ENCODE data around the gene COX7C.

COX7C gene

GRCh38 chr5:86572825-86573517, 44.8 kb upstream of the COX7C start:
- Histone ChIP-seq H3K79me2 (ENCODE audit: insufficient read depth, low read length) (no peaks in the 10 kb centered on the region), H3K4me2 (ENCODE audit: low read depth, low read length, poor library complexity, severe bottlenecking) (no peak overlapping the region), H3K9me2 (replicated peaks; ENCODE audit: low read depth, low read length) (no peaks in the 10 kb centered on the region), H3K27me3 (ENCODE audit: insufficient read depth, low read length, poor library complexity, severe bottlenecking) (no peaks in the 10 kb centered on the region), H3K36me3 (ENCODE audit: insufficient read depth, low read length) (no peaks in the 10 kb centered on the region), H3K9me3 (ENCODE audit: insufficient read depth, low read depth, low read length) (no peaks in the 10 kb centered on the region; the same call in 1 of the 2 replicates), H3K4me1 (ENCODE audit: insufficient read depth, low read length, poor library complexity, severe bottlenecking) (peaks cover 6% of the 10 kb centered on the region), H3F3A (ENCODE audit: low read depth) (no peaks in the 10 kb centered on the region), H3K9ac (ENCODE audit: low read depth, low read length, poor library complexity, severe bottlenecking) (no peak overlapping the region), H2AFZ (ENCODE audit: low read length) (peak overlapping the region; percentile 53; the same call in 1 of the 2 replicates), H4K20me1 (ENCODE audit: insufficient read depth, low read length, poor library complexity, severe bottlenecking) (no peaks in the 10 kb centered on the region), H3K4me3 (ENCODE audit: low read length, poor library complexity, severe bottlenecking) (no peak overlapping the region)
- TF ChIP-seq EZH2phosphoT487 (IDR thresholded peaks at IDR 0.05; ENCODE audit: borderline replicate concordance) = no peak
- TF ChIP-seq CTCF (conservative IDR thresholded peaks at IDR 0.05; ENCODE audit: low read length) = no peak

GRCh38 chr5:86579502-86579901, 38.2 kb upstream of the COX7C start:
- Histone ChIP-seq H3F3A (ENCODE audit: low read depth) (no peaks in the 10 kb centered on the region), H2AFZ (ENCODE audit: low read length) (no peak overlapping the region), H3K79me2 (ENCODE audit: insufficient read depth, low read length) (no peaks in the 10 kb centered on the region), H3K36me3 (ENCODE audit: insufficient read depth, low read length) (no peaks in the 10 kb centered on the region), H3K9ac (ENCODE audit: low read depth, low read length, poor library complexity, severe bottlenecking) (no peak overlapping the region), H3K4me1 (ENCODE audit: insufficient read depth, low read length, poor library complexity, severe bottlenecking) (no peaks in the 10 kb centered on the region), H3K4me3 (ENCODE audit: low read length, poor library complexity, severe bottlenecking) (no peak overlapping the region), H3K9me2 (replicated peaks; ENCODE audit: low read depth, low read length) (no peaks in the 10 kb centered on the region), H3K9me3 (ENCODE audit: insufficient read depth, low read depth, low read length) (no peaks in the 10 kb centered on the region), H3K4me2 (ENCODE audit: low read depth, low read length, poor library complexity, severe bottlenecking) (no peak overlapping the region), H3K27me3 (ENCODE audit: insufficient read depth, low read length, poor library complexity, severe bottlenecking) (no peaks in the 10 kb centered on the region), H4K20me1 (ENCODE audit: insufficient read depth, low read length, poor library complexity, severe bottlenecking) (no peaks in the 10 kb centered on the region)
- TF ChIP-seq EZH2phosphoT487 (IDR thresholded peaks at IDR 0.05; ENCODE audit: borderline replicate concordance) (no peak), CTCF (conservative IDR thresholded peaks at IDR 0.05; ENCODE audit: low read length) (no peak)

- H2AFZ ChIP-seq (ENCODE audit: low read length) = peak overlapping the region; percentile 9; the same call in 1 of the 2 replicates
- 0 out of 2 replicates have a peak, but pooled peaks cover 3% of the 10 kb centered on the region for H3F3A ChIP-seq (ENCODE audit: low read depth)
- H3K4me3 ChIP-seq (ENCODE audit: low read length, poor library complexity, severe bottlenecking) = no peak overlapping the region
These were observed 21.3 kb upstream of the COX7C start for GRCh38 chr5:86596476-86596875.

More at GRCh38 chr5:86596476-86596875, 21.3 kb upstream of the COX7C start:
- Histone ChIP-seq H3K9ac (ENCODE audit: low read depth, low read length, poor library complexity, severe bottlenecking) (no peak overlapping the region), H3K9me3 (ENCODE audit: insufficient read depth, low read depth, low read length) (no peaks in the 10 kb centered on the region), H4K20me1 (ENCODE audit: insufficient read depth, low read length, poor library complexity, severe bottlenecking) (no peaks in the 10 kb centered on the region), H3K27me3 (ENCODE audit: insufficient read depth, low read length, poor library complexity, severe bottlenecking) (no peaks in the 10 kb centered on the region), H3K9me2 (replicated peaks; ENCODE audit: low read depth, low read length) (no peaks in the 10 kb centered on the region), H3K36me3 (ENCODE audit: insufficient read depth, low read length) (no peaks in the 10 kb centered on the region), H3K4me1 (ENCODE audit: insufficient read depth, low read length, poor library complexity, severe bottlenecking) (peaks cover 8% of the 10 kb centered on the region), H3K4me2 (ENCODE audit: low read depth, low read length, poor library complexity, severe bottlenecking) (no peak overlapping the region), H3K79me2 (ENCODE audit: insufficient read depth, low read length) (no peaks in the 10 kb centered on the region)
- TF ChIP-seq CTCF (conservative IDR thresholded peaks at IDR 0.05; ENCODE audit: low read length) = no peak
- no peak for TF ChIP-seq EZH2phosphoT487 (IDR thresholded peaks at IDR 0.05; ENCODE audit: borderline replicate concordance)
